Measurements from ENCODE around the gene ATP5MG. TPM values are rescaled to one million over a fixed set of nuclear protein-coding genes. Genes with fewer than 3 reads are reported as not detected.
"Not testable (repeated sequence)": the region's sequence is repeated elsewhere in the genome, so short reads cannot be mapped to it uniquely, and the experiment has no call there.

ATP5MG gene
- total RNA-seq, 1 donor from 2014 or later: 154 TPM

DNA sequence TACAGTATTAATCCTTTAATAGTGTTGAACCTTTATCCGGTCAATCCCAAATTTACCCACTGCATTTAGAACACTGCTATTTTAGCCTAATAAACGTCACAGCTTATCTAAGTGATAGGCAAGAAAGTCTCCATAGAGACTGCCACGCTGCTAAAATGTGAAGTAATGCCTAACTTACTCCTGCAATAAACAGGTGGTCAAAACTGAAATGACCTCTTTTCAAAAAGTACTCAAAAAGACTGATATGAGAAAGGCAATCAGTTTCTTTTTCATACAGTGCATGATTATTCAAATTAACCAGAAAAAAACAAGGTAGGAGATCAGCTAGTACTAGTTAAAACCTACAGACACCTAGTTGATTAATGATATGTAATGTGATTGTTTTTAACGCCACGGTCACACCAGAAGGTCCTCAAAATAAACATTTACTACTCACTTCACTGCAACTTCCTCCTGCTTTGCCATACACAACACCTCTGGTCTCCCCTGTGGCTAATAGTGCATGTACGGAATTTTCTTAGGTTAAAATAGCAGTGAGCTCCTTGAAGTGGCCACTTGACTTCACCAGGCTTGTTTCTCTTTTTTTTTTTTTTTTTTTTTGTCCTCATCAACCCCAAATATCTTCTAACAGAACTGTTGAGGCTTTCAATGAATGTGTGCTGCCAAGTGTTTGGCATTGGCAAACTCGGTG is 8.8 kb downstream of the ATP5MG start:
- H3K27ac ChIP-seq: no peak overlapping the region
- TF ChIP-seq, protein P1, sequence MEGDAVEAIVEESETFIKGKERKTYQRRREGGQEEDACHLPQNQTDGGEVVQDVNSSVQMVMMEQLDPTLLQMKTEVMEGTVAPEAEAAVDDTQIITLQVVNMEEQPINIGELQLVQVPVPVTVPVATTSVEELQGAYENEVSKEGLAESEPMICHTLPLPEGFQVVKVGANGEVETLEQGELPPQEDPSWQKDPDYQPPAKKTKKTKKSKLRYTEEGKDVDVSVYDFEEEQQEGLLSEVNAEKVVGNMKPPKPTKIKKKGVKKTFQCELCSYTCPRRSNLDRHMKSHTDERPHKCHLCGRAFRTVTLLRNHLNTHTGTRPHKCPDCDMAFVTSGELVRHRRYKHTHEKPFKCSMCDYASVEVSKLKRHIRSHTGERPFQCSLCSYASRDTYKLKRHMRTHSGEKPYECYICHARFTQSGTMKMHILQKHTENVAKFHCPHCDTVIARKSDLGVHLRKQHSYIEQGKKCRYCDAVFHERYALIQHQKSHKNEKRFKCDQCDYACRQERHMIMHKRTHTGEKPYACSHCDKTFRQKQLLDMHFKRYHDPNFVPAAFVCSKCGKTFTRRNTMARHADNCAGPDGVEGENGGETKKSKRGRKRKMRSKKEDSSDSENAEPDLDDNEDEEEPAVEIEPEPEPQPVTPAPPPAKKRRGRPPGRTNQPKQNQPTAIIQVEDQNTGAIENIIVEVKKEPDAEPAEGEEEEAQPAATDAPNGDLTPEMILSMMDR (IDR thresholded peaks at IDR 0.05): no peak
- intact Hi-C loops (cut with DNase I): no loop called here
- H3K9me3 ChIP-seq: no peaks in the 10 kb centered on the region
- H3K4me3 ChIP-seq: no peak overlapping the region
- peaks cover 56% of the 10 kb centered on the region for H3K36me3 ChIP-seq
- ATAC-seq: peak in 1 of 2 donors; percentile 31
- H3K27me3 ChIP-seq (ENCODE audit: low read depth): no peaks in the 10 kb centered on the region
- DNase-seq: no peak
- H3K4me1 ChIP-seq: peaks cover 5% of the 10 kb centered on the region

DNA sequence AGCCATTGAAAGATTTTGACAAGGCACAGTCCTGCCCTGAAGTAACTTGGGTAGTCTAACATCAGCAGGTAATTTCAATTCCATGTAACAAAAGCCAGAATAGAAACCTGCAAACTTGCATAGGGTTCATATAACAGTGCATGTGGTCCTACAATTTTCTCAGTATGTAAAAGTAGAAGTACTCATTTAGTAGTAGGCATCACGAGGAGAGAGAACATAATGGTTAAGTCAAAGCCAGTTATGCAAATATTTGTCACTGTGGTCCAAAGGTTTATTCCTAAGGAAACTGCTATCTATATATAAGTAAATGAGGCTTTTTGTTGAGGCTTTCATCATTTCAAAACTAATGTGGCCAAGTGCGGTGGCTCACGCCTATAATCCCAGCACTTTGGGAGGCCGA is 10.1 kb downstream of the ATP5MG start:
- no peak for ATAC-seq
- TF ChIP-seq, protein P1 (IDR thresholded peaks at IDR 0.05): no peak
- no peaks in the 10 kb centered on the region for H3K9me3 ChIP-seq
- peaks cover 9% of the 10 kb centered on the region for H3K4me1 ChIP-seq
- peaks cover 43% of the 10 kb centered on the region for H3K36me3 ChIP-seq
- no peak overlapping the region for H3K27ac ChIP-seq
- intact Hi-C loops (cut with DNase I): no loop called here
- DNase-seq: no peak
- H3K4me3 ChIP-seq: no peak overlapping the region
- H3K27me3 ChIP-seq (ENCODE audit: low read depth): no peaks in the 10 kb centered on the region

DNA sequence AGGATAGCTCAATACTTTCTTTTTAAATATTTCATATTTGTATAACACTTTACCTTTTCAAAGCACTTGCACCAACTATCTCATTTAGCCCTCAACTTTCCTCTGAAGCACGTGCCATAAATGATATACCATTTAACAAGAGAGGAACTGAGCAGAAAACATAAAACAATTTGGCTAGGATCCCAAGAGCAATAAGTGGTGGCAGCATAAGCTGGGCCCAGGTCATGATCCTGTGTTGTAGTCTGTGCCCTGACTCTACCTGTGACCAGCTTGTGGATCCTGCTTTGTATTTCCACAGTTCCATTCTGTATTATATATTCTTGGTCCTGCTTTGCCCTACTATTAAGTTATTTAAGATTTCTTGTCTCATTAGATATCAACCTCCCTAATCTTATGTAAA is 11.5 kb downstream of the ATP5MG start:
- intact Hi-C loops (cut with DNase I): no loop called here
- Histone ChIP-seq H3K27ac (no peak overlapping the region), H3K4me1 (peaks cover 9% of the 10 kb centered on the region), H3K9me3 (no peaks in the 10 kb centered on the region), H3K27me3 (ENCODE audit: low read depth) (no peaks in the 10 kb centered on the region), H3K4me3 (no peak overlapping the region), H3K36me3 (peaks cover 29% of the 10 kb centered on the region)
- DNase-seq: no peak
- ATAC-seq: no peak
- TF ChIP-seq, protein P1 (IDR thresholded peaks at IDR 0.05): no peak

DNA sequence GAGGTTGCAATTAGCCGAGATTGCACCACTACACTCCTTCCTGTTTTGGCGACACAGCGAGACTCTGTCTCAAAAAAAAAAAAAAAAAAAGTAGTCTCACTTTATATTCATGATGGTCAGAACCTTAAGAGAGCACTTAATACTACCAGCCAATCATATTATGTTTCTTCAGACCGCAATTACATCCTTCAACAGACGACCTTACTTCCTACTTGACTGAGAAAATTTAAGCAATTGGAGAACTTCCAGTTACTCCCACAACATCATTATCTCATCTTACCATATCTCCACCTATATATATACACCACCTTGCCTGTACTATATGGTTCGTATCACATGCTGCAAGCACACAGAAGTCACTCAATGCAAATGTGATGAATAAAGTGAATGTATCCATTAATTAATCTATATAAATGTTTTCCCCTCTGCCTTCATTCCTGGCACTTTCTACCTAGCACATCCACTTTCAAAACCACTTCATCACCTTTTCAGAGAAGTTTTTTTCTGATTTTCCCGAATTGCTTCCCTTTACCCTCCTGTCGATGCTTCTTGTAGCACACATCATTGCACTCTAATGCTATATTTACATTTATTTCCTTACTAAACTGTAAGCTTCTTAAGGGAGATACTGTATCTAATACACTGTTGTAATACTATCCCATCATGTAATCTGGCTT is 13.8 kb downstream of the ATP5MG start:
- H3K36me3 ChIP-seq: peaks cover 6% of the 10 kb centered on the region
- no peak overlapping the region for H3K27ac ChIP-seq
- H3K27me3 ChIP-seq (ENCODE audit: low read depth): no peaks in the 10 kb centered on the region
- DNase-seq (no peak), ATAC-seq (no peak)
- no peak overlapping the region for H3K4me3 ChIP-seq
- intact Hi-C loops (cut with DNase I): no loop called here
- peaks cover 6% of the 10 kb centered on the region for H3K4me1 ChIP-seq
- TF ChIP-seq, protein P1 (IDR thresholded peaks at IDR 0.05): no peak
- no peaks in the 10 kb centered on the region for H3K9me3 ChIP-seq

DNA sequence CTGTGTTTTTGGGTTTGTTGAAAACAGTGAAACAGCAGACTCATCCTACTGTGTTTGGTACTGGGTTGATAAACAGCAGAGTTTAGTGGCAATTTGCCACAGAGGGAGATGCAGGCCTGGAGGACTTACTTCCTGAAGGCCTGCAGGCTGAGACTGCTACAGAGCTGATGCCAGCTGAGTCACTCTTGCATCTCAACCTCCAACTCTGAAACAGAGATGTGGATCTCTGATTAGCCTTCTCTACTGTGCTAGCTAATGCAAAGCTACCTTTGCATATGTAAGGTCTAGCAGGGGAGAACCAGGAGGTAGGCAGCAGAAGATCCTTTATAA is 14.3 kb downstream of the ATP5MG start:
- Histone ChIP-seq H3K36me3 (peaks cover 4% of the 10 kb centered on the region), H3K9me3 (no peaks in the 10 kb centered on the region), H3K27me3 (ENCODE audit: low read depth) (no peaks in the 10 kb centered on the region), H3K27ac (no peak overlapping the region), H3K4me1 (peaks cover 6% of the 10 kb centered on the region), H3K4me3 (no peak overlapping the region)
- intact Hi-C loops (cut with DNase I): no loop called here
- DNase-seq (no peak), ATAC-seq (peak; percentile 17 to 37)
- TF ChIP-seq, protein P1 (IDR thresholded peaks at IDR 0.05): no peak

DNA sequence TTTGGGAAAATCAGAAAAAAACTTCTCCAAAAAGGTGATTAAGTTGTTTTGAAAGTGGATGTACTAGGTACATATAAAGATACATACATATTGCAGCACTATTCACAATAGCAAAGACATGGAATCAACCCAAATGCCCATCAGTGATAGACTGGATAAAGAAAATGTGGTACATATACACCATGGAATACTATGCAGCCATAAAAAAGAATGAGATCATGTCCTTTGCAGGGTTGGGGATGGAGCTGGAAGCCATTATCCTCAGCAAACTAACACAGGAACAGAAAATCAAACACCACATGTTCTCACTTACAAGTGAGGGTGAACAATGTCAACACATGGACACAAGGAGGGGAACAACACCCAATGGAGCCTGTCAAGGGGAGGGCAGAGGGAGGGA is 15.5 kb downstream of the ATP5MG start:
- intact Hi-C loops (cut with DNase I); H3K4me1 ChIP-seq; H3K36me3 ChIP-seq; H3K9me3 ChIP-seq; H3K27ac ChIP-seq; H3K4me3 ChIP-seq; DNase-seq; H3K27me3 ChIP-seq (ENCODE audit: low read depth); ATAC-seq: not testable (repeated sequence)

Measured in lower lobe of right lung (tissue), 2 donors.